Measurements from ENCODE around the gene PTHLH.

PTHLH gene

GRCh38 chr12:27972721-27973120 lies at the start of gene PTHLH:
Gene PTHLH (minus strand): TSS chr12:27972733. CDS start chr12:27969494, 3,239 bp downstream.
- DNase-seq, result no peak

GRCh38 chr12:28021704-28022103 lies 49.2 kb upstream of the PTHLH start:
- no peak for DNase-seq

- DNase-seq, result no peak
Measured at GRCh38 chr12:28017873-28018255, 45.3 kb upstream of the PTHLH start.

GRCh38 chr12:28017126-28017872 lies 44.8 kb upstream of the PTHLH start:
- peak; percentile 25 for DNase-seq

GRCh38 chr12:28015165-28015564 lies 42.6 kb upstream of the PTHLH start:
- DNase-seq, result no peak

GRCh38 chr12:28014196-28014595 lies 41.7 kb upstream of the PTHLH start:
- no peak for DNase-seq

- DNase-seq, result no peak
Measured at GRCh38 chr12:28012333-28012918, 39.9 kb upstream of the PTHLH start.

- no peak for DNase-seq
Measured at GRCh38 chr12:28010036-28010435, 37.5 kb upstream of the PTHLH start.

- no peak for DNase-seq
Measured at GRCh38 chr12:27999970-28000369, 27.4 kb upstream of the PTHLH start.

GRCh38 chr12:27999521-27999920 lies 27.0 kb upstream of the PTHLH start:
- DNase-seq, result no peak

GRCh38 chr12:27998658-27999057 lies 26.1 kb upstream of the PTHLH start:
- no peak for DNase-seq

- no peak for DNase-seq
Measured at GRCh38 chr12:27998170-27998569, 25.6 kb upstream of the PTHLH start.

GRCh38 chr12:27996761-27997160 lies 24.2 kb upstream of the PTHLH start:
- DNase-seq, result no peak

GRCh38 chr12:27995406-27995805 lies 22.9 kb upstream of the PTHLH start:
- no peak for DNase-seq

- DNase-seq, result no peak
Measured at GRCh38 chr12:27988594-27989233, 16.2 kb upstream of the PTHLH start.

- no peak for DNase-seq
Measured at GRCh38 chr12:27987331-27987730, 14.8 kb upstream of the PTHLH start.

- no peak for DNase-seq
Measured at GRCh38 chr12:27984275-27984674, 11.7 kb upstream of the PTHLH start.

GRCh38 chr12:27982951-27983350 lies 10.4 kb upstream of the PTHLH start:
- no peak for DNase-seq

- no peak for DNase-seq
Measured at GRCh38 chr12:27982385-27982784, 9.9 kb upstream of the PTHLH start.

- no peak for DNase-seq
Measured at GRCh38 chr12:27981874-27982273, 9.3 kb upstream of the PTHLH start.

GRCh38 chr12:27979145-27979544 lies 6.6 kb upstream of the PTHLH start:
- no peak for DNase-seq

GRCh38 chr12:27975222-27976136 lies 2.9 kb upstream of the PTHLH start:
- DNase-seq, result peak; percentile 76

GRCh38 chr12:27974735-27975221 lies 2.2 kb upstream of the PTHLH start:
- DNase-seq, result peak; percentile 15

Data from femur (tissue), 1 donor.